ENCODE results near the gene XYLT1. TPM values are rescaled to one million over a fixed set of nuclear protein-coding genes. Genes with fewer than 3 reads are reported as not detected.

XYLT1 gene
- total RNA-seq, 2 donors from 2014 or later = 26.4 to 41.9 TPM

DNA sequence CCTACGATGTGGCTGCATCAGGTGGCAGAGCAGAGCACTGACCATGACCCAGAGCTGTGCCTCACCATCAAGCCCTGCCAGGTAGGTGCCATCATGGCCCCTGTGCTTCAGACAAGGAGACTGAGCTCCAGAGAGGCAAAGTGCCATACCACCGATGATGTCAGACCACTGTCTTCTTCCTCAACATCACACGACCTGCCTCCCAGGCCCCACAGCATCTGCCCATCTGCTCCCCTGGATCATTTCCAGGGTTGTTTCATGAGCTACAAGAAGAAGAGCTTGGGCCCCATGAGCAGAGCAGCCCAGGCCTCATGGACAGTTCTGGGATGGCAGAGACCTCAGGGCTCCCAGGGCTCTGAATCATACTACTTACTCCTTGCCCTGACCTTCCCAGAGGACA, 9.9 kb downstream of the XYLT1 start:
- H3K9me3 Mint-ChIP-seq = no peaks in the 10 kb centered on the region
- peaks cover 6% of the 10 kb centered on the region for H3K36me3 Mint-ChIP-seq
- peak overlapping the region in 1 of 2 donors; percentile 71 for H3K27ac Mint-ChIP-seq
- H3K27me3 Mint-ChIP-seq = no peaks in the 10 kb centered on the region
- H3K4me3 Mint-ChIP-seq = no peak overlapping the region
- ATAC-seq (no peak), DNase-seq (ENCODE audit: low spot score) (no peak)
- H3K4me1 Mint-ChIP-seq (ENCODE audit: low read depth in 2 of 2) = peaks cover 43 to 46% of the 10 kb centered on the region in 2 donors

DNA sequence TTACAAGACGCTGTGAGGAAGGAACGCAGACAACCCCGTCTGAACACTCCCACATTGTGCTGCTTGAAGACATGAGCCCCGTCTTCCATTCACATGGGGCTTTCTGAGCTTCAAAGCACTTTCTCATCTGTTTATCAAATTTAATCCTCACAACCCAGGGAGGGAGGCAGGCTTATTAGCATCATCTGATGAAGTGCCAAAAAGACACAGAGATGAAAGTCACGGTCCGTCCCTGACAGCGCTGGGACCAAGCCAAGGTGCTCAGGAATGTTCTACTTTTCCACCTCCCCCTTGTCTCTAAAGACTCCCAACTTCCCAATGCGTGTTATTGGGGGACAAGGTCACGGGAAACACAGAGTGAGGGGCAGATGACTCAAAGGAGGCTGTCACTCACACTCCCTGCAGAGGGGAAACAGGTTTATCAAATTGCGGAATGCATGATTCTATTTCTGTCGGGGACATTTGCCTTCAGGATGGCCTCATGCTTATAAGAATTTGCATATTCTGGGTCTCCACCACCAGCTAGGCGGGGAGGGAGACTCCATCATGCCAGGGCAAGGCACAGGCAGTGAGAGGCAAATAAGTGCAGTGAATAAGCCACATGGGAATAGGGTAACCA, 10.7 kb downstream of the XYLT1 start:
- H3K9me3 Mint-ChIP-seq = no peaks in the 10 kb centered on the region
- H3K4me3 Mint-ChIP-seq = no peak overlapping the region
- H3K4me1 Mint-ChIP-seq (ENCODE audit: low read depth in 2 of 2) = peaks cover 38 to 42% of the 10 kb centered on the region in 2 donors
- no peak overlapping the region for H3K27ac Mint-ChIP-seq
- no peak for ATAC-seq
- no peak for DNase-seq (ENCODE audit: low spot score)
- no peaks in the 10 kb centered on the region for H3K27me3 Mint-ChIP-seq
- peaks cover 6% of the 10 kb centered on the region for H3K36me3 Mint-ChIP-seq

DNA sequence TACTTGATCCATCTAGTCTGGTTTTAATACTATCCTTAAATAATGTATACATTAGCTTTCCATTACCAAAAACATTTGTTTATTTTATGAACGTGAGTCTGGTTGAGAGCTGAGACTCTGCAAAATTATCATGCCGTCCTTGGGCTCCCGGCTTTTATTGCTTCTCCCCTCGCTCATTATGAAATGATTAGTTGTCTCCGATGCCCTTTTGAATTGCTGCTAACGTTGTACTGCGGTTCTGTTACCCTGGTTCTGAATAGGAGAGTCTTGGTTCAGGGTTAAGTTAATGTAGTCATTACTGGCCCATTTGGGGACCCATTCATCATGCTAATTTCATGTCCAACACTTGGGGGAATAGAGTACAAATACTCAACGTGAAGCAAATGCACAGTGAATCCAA, 12.8 kb downstream of the XYLT1 start:
- Mint-ChIP-seq H3K9me3 (no peaks in the 10 kb centered on the region), H3K36me3 (no peaks in the 10 kb centered on the region), H3K27ac (no peak overlapping the region), H3K4me1 (ENCODE audit: low read depth in 2 of 2) (peaks cover 30 to 32% of the 10 kb centered on the region in 2 donors), H3K4me3 (no peak overlapping the region), H3K27me3 (no peaks in the 10 kb centered on the region)
- ATAC-seq (no peak), DNase-seq (ENCODE audit: low spot score) (no peak)

DNA sequence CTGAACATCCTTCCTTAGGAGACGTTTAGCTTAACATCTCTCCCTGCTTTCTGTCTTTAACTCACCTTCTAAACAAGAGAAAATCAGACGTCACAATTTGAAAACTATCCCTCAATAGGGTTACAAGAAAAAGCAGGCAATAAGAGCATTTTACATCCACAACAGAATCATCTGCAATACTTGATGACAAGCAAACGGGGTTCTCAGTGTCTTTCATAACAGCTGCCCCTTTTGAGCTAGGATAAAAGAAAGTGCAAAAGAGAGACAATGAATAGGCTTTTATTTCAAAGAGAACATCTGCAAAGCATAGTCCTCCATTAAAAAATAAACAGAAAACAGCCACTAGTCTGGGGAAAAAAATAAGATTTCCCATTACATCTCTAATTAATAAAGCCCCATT, 13.2 kb downstream of the XYLT1 start:
- no peak for DNase-seq (ENCODE audit: low spot score)
- Mint-ChIP-seq H3K36me3 (no peaks in the 10 kb centered on the region), H3K9me3 (no peaks in the 10 kb centered on the region), H3K27me3 (no peaks in the 10 kb centered on the region), H3K4me3 (no peak overlapping the region), H3K27ac (peak overlapping the region in 1 of 2 donors; percentile 3), H3K4me1 (ENCODE audit: low read depth in 2 of 2) (peaks cover 25 to 30% of the 10 kb centered on the region in 2 donors)
- ATAC-seq = no peak

DNA sequence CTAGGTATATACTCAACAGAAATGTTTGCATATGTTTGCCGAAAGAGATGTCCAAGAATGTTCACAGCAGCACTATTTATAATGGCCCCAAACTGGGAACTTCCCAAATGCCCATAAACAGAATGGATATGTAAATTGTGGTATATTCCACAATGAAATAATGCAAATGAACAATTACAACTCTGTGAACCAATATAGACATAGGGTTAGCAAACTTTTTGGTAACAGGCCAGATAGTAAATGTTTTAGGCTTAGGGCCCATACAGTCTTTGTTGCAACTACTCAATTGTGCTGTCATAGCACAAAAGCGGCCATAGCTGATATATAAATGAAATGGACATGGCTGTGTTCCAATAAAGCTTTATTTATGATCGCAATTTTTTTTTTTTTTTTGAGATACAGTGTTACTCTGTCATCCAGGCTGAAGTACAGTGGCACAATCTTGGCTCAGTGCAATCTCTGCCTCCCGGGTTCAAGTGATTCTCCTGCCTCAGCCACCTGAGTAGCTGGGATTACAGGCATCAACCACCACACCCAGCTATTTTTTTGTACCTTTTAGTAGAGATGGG, 16.5 kb downstream of the XYLT1 start:
- H3K4me3 Mint-ChIP-seq = no peak overlapping the region
- H3K27me3 Mint-ChIP-seq = no peaks in the 10 kb centered on the region
- H3K9me3 Mint-ChIP-seq = no peaks in the 10 kb centered on the region
- no peaks in the 10 kb centered on the region for H3K36me3 Mint-ChIP-seq
- no peak overlapping the region for H3K27ac Mint-ChIP-seq
- ATAC-seq (no peak), DNase-seq (ENCODE audit: low spot score) (no peak)
- H3K4me1 Mint-ChIP-seq (ENCODE audit: low read depth in 2 of 2) = peaks cover 26 to 34% of the 10 kb centered on the region in 2 donors

DNA sequence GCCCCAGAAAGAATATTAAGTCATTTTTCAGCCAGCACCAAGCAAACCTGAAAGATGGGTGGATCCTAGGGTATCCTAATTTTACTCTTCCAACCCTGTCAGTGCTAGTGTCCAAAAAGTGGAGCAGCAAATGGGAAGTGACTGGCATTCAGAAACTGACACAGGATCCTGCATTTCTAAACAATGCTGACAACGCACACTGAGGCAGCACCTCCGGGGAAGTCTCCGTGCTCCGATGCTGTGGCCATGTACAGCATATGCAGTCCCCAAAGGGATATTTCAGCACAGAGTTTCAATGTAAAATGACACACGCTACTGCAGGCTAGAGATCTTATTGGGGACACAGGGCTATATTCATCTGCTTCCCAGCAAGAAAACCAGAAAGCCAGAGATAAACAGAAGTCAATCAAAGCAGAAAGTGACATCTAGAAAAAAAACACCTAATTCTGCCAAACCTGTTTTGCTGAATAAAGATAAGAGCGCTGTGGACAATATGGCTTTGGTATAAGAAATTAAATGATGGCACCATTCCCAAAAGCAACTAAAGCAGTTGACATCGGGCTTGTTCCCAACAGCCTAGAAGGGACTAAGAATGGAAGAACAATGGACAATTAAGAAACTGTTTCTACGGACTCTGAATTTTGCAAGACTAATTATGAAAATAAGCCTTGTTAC, 17.3 kb downstream of the XYLT1 start:
- Mint-ChIP-seq H3K36me3 (no peaks in the 10 kb centered on the region), H3K4me1 (ENCODE audit: low read depth in 2 of 2) (peaks cover 34 to 42% of the 10 kb centered on the region in 2 donors), H3K27me3 (no peaks in the 10 kb centered on the region), H3K27ac (no peak overlapping the region), H3K9me3 (no peaks in the 10 kb centered on the region), H3K4me3 (no peak overlapping the region)
- no peak for DNase-seq (ENCODE audit: low spot score)
- no peak for ATAC-seq

DNA sequence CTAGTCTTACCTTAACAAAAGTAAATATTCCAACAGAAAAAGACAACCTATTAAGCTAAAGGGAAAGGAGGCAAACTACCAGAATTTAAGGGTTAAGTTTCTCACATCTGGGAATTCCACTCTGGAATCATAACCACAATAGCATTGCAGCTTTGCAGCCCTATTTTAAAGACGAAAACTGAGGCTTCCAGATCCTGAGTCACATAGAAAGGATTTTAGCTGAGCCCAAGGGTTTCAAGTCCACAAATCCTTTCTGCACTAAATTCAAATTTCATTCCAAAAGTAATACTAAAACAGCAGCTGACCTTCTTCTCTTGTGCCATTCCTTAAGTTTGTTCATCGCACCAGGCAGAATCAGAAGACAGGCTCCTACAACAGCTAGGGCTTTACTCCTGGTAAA, 17.8 kb downstream of the XYLT1 start:
- H3K9me3 Mint-ChIP-seq = no peaks in the 10 kb centered on the region
- no peak overlapping the region for H3K27ac Mint-ChIP-seq
- peaks cover 37 to 39% of the 10 kb centered on the region in 2 donors for H3K4me1 Mint-ChIP-seq (ENCODE audit: low read depth in 2 of 2)
- DNase-seq (ENCODE audit: low spot score) = no peak
- no peak for ATAC-seq
- H3K27me3 Mint-ChIP-seq = no peaks in the 10 kb centered on the region
- H3K4me3 Mint-ChIP-seq = no peak overlapping the region
- no peaks in the 10 kb centered on the region for H3K36me3 Mint-ChIP-seq

DNA sequence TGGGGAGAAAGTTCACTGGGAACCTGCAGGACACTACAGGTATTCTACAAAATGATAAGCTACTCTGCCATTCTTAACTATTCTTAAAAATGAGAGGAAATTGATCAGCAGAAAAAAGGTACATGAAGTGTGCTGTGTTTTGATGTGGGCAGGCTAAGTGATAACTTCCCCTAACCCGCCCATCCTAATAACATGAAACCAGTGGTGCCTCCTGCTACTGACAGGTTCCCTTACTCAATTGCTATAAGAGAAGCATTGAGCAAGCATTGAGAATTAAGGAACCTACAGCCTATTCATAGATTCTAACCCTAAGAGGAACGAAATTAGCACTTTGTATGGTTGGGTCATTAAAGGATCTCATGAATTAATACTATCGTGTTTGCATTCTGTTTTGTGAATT, 18.9 kb downstream of the XYLT1 start:
- Mint-ChIP-seq H3K27ac (no peak overlapping the region), H3K4me1 (ENCODE audit: low read depth in 2 of 2) (peaks cover 37 to 46% of the 10 kb centered on the region in 2 donors), H3K27me3 (no peaks in the 10 kb centered on the region), H3K9me3 (no peaks in the 10 kb centered on the region), H3K4me3 (no peak overlapping the region), H3K36me3 (no peaks in the 10 kb centered on the region)
- no peak for DNase-seq (ENCODE audit: low spot score)
- no peak for ATAC-seq

DNA sequence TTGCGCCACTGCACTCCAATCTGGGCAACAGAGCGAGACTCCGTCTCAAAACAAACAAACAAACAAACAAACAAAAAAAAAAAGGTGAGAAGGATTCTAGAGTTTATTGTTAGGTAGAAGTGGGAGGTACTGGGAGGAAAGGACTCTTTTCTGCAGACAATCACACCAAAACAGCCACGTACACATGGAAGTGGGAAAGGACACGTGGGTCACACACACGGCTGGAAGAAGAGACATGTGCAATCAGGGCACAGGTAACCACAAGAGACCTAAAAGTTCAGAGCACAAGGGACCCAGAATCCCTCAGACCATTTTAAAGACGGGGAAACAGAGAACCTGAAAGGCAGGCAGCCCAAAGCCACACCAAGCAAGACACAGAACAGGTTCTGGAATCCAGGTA, 20.5 kb downstream of the XYLT1 start:
- DNase-seq (ENCODE audit: low spot score) (no peak), ATAC-seq (no peak)
- Mint-ChIP-seq H3K4me3 (no peak overlapping the region), H3K27ac (peak overlapping the region in 1 of 2 donors; percentile 86), H3K27me3 (no peaks in the 10 kb centered on the region), H3K9me3 (no peaks in the 10 kb centered on the region), H3K36me3 (no peaks in the 10 kb centered on the region), H3K4me1 (ENCODE audit: low read depth in 2 of 2) (peaks cover 41 to 54% of the 10 kb centered on the region in 2 donors)

DNA sequence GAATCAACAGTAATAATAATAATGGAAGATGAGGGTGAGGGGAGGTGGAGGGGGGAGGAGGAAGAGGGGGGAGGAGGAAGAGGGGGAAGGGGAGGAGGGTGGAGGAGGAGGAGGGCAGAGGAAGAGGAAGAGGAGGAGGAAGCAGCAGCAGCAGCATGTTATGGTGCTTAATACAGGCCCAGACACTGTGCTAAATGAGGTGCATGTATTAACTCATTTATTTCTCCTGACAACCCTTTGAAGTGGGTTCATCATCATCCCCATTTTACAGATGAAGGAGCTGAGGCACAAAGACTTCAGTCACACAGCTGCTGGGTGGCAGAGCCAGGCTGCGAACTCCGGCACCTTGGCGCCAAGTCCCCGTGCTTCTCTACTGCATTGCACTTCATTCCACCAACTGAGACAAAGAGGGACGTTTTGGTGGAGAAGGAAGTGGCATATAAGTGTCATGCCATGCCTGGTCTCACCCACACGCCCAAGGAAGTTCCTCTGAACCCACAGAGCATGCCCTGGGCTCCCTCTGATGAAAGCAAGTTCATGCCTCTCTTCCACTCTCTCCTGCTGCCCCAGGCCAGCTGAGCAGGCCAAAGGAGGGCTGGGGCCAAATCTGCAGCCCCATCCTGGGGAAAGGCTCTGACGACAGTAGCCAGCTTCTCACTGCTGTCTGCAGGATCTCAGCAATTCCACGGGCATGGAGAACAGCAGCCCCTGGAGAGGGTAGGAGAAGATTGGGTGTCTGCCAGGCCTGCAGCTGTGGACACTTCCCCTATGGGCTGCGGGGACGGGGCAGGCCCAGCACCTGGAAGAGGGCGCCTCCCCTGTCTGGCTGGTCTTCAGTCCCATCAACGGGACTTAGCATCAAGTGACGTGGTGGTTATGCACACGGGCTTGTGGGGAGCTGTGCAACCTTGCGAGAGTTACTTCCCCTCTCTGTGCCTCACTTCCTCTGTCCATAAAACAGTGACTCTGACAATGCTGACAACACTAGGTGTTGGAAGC, 21.8 kb downstream of the XYLT1 start:
- Mint-ChIP-seq H3K4me1 (ENCODE audit: low read depth in 2 of 2) (peaks cover 43 to 55% of the 10 kb centered on the region in 2 donors), H3K27ac (peak overlapping the region; percentile 77 to 86), H3K4me3 (peak overlapping the region; percentile 62), H3K9me3 (no peaks in the 10 kb centered on the region), H3K27me3 (no peaks in the 10 kb centered on the region), H3K36me3 (peaks cover 2% of the 10 kb centered on the region)
- DNase-seq (ENCODE audit: low spot score) (peak; percentile 66), ATAC-seq (peak; percentile 87)

DNA sequence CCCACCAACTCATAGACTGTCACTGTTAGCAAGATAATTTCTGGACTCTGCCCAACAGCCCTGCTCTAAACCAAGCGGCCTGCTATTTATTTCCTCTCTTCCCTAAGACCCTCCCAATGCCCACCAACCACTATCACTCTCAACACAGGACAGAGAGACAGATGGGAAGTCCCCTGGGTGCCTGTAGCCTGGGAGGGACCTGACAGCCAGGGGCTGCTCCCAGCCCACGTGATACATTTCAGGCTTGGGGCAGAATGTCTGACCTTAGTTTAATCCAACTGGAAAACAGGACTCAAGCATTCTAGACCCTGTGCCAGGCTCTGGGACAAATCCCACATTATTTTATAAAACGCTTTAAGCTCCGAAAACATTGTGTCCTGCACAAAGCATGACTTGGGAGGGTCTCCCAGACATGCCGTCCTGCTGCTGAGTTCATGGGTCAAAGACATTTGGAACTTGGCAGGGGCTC, 23.6 kb downstream of the XYLT1 start:
- Mint-ChIP-seq H3K4me3 (no peak overlapping the region), H3K36me3 (peaks cover 5% of the 10 kb centered on the region), H3K27me3 (no peaks in the 10 kb centered on the region), H3K4me1 (ENCODE audit: low read depth in 2 of 2) (peaks cover 49 to 51% of the 10 kb centered on the region in 2 donors), H3K27ac (peak overlapping the region in 1 of 2 donors; percentile 70), H3K9me3 (no peaks in the 10 kb centered on the region)
- DNase-seq (ENCODE audit: low spot score) (no peak), ATAC-seq (no peak)

DNA sequence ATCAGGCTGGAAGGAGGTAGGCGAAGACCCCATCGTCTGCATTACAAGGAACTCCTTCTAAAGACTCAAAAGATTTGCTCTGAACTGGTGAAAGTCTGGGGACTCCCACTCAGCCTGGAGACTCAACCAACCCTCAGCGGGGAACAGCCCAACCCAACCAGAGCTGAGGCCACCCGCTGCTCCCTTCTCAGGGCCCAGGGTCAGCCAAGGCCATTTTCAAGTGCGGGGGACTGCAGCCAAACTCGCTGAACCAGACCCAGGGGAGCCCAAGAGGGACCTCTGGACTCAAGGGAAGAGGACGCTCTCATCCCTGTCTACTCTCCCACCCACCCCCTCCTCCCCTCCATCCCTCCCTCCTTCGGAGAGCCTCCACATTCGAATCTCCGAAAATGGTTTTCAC, 24.1 kb downstream of the XYLT1 start:
- Mint-ChIP-seq H3K36me3 (peaks cover 5% of the 10 kb centered on the region), H3K4me3 (no peak overlapping the region), H3K4me1 (ENCODE audit: low read depth in 2 of 2) (peaks cover 48 to 49% of the 10 kb centered on the region in 2 donors), H3K9me3 (no peaks in the 10 kb centered on the region), H3K27me3 (no peaks in the 10 kb centered on the region), H3K27ac (peak overlapping the region in 1 of 2 donors; percentile 70)
- ATAC-seq (no peak), DNase-seq (ENCODE audit: low spot score) (no peak)

DNA sequence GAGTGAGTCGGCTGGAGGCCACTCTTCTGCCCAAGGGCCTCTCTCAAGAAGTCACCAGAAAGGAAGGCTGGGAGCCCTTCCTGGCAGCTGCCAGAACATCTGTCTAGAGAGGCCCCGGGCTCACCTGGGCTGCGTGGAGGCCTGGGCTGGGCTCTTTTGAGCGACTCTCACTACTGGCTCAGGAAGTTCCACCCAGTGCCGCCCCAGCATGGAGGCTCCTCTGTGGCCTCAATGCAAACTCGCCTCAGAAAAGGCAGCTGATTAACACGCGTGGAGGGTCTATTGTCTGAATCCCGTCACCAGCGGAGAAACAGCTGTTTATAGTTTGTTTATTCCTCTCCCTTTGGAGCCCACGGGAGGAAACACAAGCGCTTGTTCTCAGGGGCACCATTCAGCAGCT, 25.3 kb downstream of the XYLT1 start:
- Mint-ChIP-seq H3K4me1 (ENCODE audit: low read depth in 2 of 2) (peaks cover 47 to 48% of the 10 kb centered on the region in 2 donors), H3K36me3 (peaks cover 5% of the 10 kb centered on the region)
- no peak for ATAC-seq

More for the DNA sequence above, 25.3 kb downstream of the XYLT1 start:
- no peak for DNase-seq (ENCODE audit: low spot score)
- Mint-ChIP-seq H3K27ac (peak overlapping the region in 1 of 2 donors; percentile 70), H3K27me3 (no peaks in the 10 kb centered on the region), H3K9me3 (no peaks in the 10 kb centered on the region), H3K4me3 (no peak overlapping the region)

Measured in natural killer cell treated with Interleukin-12 subunit alpha and Interleukin-12 subunit beta and Interleukin-15 and Interleukin-18, amount 100 ng/mL, for 72 hours (primary cell).